ENCODE measurements around the gene CR1L. TPM values are rescaled to one million over a fixed set of nuclear protein-coding genes. Genes with fewer than 3 reads are reported as not detected.
A peak's percentile ranks its signal among the peaks of the same experiment; 100 is the strongest.

Gene CR1L
- total and polyA plus RNA-seq, 9 of the 15 experiments (the other 6 are each of a cell fraction or from before 2014, with no cell fraction given) = 10.1 to 74.8 (median 34.3) TPM

DNA sequence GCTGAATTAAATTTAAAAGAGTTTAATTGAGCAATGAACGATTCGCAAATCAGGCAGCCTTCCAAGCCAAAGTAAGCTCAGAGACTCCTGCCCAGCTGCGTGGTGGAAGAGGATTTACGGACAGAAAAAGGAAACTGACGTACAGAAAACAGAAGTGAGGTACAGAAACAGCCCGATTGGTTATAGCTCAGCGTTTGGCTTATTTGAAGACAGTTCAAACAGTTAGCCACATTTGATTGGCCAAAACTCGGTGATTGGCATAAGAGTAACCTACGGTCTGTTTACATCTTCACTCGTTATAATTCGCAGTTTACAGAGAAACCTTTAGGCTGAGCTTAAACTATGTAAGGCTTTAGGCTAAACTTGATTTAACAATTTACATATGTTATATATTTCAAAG lies 46.9 kb downstream of the CR1L start (continued):
- TF ChIP-seq ZEB2 (IDR thresholded peaks at IDR 0.05) (no peak), NR3C1 (CRISPR knock-in tag; IDR thresholded peaks at IDR 0.05) (no peak), EHMT2 (IDR thresholded peaks at IDR 0.05) (no peak), DMBX1 (CRISPR knock-in tag; IDR thresholded peaks at IDR 0.05; ENCODE audit: borderline replicate concordance) (0 out of 2 replicates have a peak, but pooled peaks have one; percentile 15), MYBL2 (IDR thresholded peaks at IDR 0.05; ENCODE audit: low read depth) (peak; percentile 88), MYBL2 (CRISPR knock-in tag; IDR thresholded peaks at IDR 0.05; ENCODE audit: borderline replicate concordance) (no peak), SAFB2 (IDR thresholded peaks at IDR 0.05; ENCODE audit: borderline replicate concordance, low read depth, low read length, severe bottlenecking) (no peak), SLC30A9 (CRISPR knock-in tag; IDR thresholded peaks at IDR 0.05) (no peak), RBM14 (IDR thresholded peaks at IDR 0.05; ENCODE audit: borderline replicate concordance, insufficient read depth, low read depth, low read length) (no peak), NFYB (IDR thresholded peaks at IDR 0.05; ENCODE audit: extremely low read depth, insufficient read length) (peak; percentile 31), PKNOX1 (IDR thresholded peaks at IDR 0.05) (peak; percentile 96), CSDE1 (IDR thresholded peaks at IDR 0.05) (0 out of 4 replicates have a peak, but pooled peaks of 1 of the 2 experiments have one; percentile 2), RNF2 (IDR thresholded peaks at IDR 0.05) (no peak), ZNF511 (CRISPR knock-in tag; IDR thresholded peaks at IDR 0.05) (no peak), ZNF217 (CRISPR knock-in tag; IDR thresholded peaks at IDR 0.05) (no peak), SIRT6 (IDR thresholded peaks at IDR 0.05; ENCODE audit: low read depth, low read length) (no peak), ZNF253 (CRISPR knock-in tag; conservative IDR thresholded peaks at IDR 0.05) (no peak), ATF1 (CRISPR knock-in tag; IDR thresholded peaks at IDR 0.05) (no peak), ATF1 (tag; IDR thresholded peaks at IDR 0.05) (0 out of 2 replicates have a peak, but pooled peaks have one; percentile 14), PRMT5 (CRISPR knock-in tag; IDR thresholded peaks at IDR 0.05) (no peak), NCOR1 (IDR thresholded peaks at IDR 0.05) (no peak), BRF1 (IDR thresholded peaks at IDR 0.05; ENCODE audit: borderline replicate concordance, extremely low read depth, insufficient read length) (no peak), TSC22D4 (tag; IDR thresholded peaks at IDR 0.05) (no peak)
- TF ChIP-seq, protein P1, sequence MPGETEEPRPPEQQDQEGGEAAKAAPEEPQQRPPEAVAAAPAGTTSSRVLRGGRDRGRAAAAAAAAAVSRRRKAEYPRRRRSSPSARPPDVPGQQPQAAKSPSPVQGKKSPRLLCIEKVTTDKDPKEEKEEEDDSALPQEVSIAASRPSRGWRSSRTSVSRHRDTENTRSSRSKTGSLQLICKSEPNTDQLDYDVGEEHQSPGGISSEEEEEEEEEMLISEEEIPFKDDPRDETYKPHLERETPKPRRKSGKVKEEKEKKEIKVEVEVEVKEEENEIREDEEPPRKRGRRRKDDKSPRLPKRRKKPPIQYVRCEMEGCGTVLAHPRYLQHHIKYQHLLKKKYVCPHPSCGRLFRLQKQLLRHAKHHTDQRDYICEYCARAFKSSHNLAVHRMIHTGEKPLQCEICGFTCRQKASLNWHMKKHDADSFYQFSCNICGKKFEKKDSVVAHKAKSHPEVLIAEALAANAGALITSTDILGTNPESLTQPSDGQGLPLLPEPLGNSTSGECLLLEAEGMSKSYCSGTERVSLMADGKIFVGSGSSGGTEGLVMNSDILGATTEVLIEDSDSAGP (CRISPR knock-in tag; IDR thresholded peaks at IDR 0.05) = no peak
- TF ChIP-seq, protein P2, sequence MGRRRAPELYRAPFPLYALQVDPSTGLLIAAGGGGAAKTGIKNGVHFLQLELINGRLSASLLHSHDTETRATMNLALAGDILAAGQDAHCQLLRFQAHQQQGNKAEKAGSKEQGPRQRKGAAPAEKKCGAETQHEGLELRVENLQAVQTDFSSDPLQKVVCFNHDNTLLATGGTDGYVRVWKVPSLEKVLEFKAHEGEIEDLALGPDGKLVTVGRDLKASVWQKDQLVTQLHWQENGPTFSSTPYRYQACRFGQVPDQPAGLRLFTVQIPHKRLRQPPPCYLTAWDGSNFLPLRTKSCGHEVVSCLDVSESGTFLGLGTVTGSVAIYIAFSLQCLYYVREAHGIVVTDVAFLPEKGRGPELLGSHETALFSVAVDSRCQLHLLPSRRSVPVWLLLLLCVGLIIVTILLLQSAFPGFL (CRISPR knock-in tag; IDR thresholded peaks at IDR 0.05) = no peak
- TF ChIP-seq, protein P3, sequence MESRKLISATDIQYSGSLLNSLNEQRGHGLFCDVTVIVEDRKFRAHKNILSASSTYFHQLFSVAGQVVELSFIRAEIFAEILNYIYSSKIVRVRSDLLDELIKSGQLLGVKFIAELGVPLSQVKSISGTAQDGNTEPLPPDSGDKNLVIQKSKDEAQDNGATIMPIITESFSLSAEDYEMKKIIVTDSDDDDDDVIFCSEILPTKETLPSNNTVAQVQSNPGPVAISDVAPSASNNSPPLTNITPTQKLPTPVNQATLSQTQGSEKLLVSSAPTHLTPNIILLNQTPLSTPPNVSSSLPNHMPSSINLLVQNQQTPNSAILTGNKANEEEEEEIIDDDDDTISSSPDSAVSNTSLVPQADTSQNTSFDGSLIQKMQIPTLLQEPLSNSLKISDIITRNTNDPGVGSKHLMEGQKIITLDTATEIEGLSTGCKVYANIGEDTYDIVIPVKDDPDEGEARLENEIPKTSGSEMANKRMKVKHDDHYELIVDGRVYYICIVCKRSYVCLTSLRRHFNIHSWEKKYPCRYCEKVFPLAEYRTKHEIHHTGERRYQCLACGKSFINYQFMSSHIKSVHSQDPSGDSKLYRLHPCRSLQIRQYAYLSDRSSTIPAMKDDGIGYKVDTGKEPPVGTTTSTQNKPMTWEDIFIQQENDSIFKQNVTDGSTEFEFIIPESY (CRISPR knock-in tag; IDR thresholded peaks at IDR 0.05) = no peak

Data from K562 (cell line).